Left renal cortex interstitium (tissue), 4 donors: Measurements from ENCODE around the gene IQSEC1. TPM values are rescaled to one million over a fixed set of nuclear protein-coding genes. Genes with fewer than 3 reads are reported as not detected.

ENCODE experiments used
- DNase-seq, 4 donors: peaks; one replicate each; pipeline ENCODE4 v3.0.0-alpha.2; 2013; ENCODE audit warnings: low read depth in 4 of 4, low spot score in 2 of 4, missing footprints in 1 of 4
- polyA plus RNA-seq, 4 donors: library from polyadenylated mRNA; unstranded; fragments of 120-200 nt; gene quantifications; one replicate each; pipeline ENCODE4 v1.2.1, GENCODE V29; 2013; ENCODE audit not compliant: insufficient read length in 4 of 4

The IQSEC1 gene
- polyA plus RNA-seq, 4 donors, result 27.0 to 42.2 (median 33.0) TPM

DNA sequence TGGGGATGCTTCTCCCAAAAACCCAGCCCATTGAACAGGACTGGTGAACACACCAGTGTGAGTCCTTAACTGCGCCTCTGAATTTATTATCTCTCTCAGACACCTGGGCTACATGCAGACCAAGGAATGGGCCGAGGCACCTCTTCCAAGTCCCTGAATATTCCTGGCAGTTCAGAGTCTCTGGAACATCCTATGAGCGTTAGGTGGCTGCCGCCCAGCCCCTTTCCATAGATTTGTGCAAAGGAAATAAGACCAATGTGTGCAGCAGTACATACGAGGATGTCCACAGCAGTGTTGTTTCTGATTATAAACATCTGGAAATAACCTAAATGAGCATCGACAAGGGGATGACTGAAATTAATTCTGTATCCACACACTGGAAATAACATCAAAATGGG is 127.0 kb downstream of the IQSEC1 start:
- DNase-seq, result no peak

DNA sequence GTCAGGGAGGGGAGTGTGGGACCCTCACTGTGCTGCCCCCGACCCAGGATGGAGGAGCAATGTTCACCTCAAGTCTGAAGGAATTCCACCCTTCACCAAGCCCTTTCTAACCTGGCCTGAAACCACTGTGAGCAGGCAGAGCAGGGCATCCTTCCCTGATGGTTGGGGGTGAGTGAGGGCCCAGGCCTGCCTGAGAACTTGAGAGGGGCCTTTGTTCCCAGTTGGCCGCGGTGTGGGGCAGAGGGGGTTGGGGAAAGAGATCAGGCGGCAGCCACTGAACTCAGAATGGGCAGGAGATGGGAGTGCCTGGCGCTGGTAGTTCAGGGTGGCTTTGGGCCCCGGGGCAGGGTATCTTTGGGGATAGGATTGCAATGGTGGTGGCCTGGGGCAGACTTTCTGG is 128.4 kb downstream of the IQSEC1 start:
- no peak for DNase-seq

DNA sequence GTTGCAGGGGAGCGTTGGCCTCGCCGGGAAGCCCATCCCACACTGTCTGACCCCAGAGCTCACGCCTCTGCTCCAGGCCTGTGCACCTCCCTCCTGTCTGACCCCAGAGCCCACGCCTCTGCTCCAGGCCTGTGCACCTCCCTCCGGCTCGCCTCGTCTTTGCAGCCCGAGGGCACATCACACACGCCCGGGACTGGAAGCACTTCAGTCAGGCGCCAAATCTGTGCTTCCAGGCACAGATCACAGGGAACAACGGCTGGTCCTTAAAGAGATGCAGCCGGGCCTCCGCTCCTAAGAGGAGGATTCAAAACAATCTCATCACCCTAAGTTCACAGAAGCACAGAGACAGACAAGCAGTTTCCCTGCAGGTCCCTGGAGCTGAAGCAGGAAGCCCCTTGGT is 128.8 kb downstream of the IQSEC1 start:
- no peak for DNase-seq

DNA sequence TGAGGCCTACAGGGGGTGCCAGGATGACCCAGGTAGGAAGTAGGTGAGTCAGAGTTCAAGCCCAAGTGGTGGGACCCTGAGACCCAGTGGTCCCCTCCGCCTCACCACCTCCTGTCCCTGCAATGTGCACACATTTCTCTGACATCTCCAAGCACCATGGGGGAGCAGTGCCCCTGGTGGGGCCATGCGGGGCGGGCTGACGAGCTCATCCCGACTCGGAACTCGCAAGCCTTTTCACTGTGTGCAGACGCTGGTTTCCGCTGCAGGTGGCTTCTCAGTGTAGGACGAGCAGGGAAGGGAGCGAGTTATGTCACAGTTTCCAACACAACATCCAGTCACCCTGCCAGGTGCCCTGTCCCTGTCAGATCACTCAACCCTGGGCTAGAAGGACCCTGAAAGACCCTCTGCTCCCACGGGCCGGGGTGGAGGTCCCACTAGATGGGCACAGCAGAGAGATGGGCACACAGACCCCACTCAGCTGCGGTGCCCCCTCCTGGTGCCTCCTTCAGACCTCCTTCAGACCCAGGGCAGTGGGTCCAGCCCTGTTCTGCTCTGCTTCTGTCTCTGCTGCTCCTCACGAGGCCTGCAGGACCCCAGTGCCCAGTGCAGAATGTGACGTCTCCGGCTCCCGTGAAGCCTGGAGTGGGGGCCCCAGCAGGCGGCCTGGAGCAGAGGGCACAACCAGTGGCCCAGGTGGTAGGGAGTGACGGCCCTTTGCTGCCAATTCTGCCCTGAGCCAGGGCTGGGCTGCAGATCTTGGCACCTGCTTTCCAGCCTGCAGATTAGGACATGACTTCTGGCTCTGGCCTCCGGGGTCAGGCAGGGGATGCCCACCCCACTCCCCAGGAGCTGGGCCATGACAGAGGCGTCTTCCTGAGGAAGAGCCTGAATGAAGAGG is 129.9 kb downstream of the IQSEC1 start:
- no peak for DNase-seq

DNA sequence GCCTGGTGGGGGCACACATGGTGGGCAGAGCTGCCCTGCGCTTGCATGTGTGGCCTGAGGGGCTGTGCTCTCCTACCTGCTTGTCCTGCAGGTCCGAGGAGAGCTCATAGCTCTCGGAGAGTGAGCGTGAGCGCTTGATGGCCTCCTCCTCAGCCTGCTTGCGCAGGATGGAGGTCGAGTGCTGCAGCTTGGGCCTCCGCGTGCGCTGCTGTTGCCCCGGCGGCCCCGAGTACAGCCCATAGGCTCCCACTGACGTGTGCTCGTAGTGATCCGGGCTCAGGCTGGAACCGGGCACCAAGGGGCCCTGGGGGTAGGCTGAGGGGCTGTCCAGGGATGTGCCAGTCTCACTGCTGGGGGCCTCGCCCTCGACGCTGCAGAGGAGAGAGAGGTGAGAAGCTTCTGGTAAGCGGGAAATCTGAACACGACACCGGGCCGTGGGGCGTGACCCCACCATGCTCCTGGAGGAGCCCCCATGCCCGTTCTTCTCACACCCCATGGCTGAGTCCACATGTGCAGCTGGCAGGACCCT is 131.7 kb downstream of the IQSEC1 start:
- no peak for DNase-seq

DNA sequence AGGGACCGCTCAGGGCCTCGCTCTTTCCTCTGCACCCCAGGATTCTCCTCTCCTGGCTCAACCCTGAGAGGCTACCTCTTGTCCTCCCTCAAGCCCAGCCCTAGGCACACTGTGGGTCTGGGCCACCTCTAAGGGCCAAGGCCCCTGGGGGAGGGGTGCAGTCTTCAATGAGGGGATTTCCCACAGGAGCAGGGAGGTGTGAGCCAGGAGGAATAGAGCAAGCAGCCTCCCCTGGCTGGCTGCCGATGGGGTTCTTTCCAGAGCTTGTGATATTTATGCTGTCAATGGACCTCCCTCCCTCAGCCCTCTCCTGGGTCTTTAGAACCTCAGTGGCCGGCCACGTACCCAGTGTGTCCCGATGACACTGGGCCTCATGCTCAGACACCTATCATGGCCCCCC is 132.4 kb downstream of the IQSEC1 start:
- no peak for DNase-seq

DNA sequence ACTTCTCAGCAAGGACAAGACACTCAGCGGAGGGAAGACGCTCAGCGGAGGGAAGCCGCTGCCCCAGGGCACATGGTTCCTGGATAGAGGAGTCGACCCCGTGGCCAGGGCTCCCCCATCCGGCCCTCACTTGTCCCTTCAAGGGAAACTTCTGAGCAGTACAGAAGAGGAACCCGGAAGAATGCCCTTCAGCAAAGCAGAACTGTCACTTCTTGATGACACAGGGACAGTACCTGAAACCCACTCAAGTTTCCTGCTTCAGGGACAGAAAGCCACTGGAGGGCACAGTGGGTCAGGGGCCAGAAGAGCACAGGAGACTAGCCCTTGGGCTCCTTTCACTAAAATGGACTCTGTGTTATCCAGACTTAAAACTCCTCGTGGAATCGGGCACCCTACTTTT is 134.1 kb downstream of the IQSEC1 start:
- DNase-seq, result no peak

DNA sequence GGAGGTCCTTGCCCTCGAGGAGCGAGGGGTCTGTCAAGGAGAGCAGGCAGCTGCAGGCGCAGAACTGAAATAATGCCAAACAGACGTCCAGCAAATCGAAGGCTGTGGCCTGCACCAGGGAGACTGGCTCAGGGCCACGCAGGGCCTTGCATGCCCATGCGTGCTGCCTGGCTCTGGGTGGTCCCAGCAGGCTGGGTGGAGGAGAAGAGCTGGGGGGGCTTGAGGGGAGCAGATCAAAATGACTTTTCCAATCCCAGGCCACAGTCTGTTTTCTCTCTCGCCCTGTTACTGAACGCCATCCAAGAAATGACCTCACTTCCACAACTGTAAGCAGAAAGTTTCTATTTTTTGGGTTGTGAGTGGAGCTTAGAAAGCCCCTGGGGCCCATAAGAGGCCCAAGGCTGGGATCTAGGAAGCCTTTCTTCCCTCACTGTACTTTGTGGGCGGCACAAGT is 134.9 kb downstream of the IQSEC1 start:
- peak in 2 of 4 donors; percentile 14 to 44 for DNase-seq

DNA sequence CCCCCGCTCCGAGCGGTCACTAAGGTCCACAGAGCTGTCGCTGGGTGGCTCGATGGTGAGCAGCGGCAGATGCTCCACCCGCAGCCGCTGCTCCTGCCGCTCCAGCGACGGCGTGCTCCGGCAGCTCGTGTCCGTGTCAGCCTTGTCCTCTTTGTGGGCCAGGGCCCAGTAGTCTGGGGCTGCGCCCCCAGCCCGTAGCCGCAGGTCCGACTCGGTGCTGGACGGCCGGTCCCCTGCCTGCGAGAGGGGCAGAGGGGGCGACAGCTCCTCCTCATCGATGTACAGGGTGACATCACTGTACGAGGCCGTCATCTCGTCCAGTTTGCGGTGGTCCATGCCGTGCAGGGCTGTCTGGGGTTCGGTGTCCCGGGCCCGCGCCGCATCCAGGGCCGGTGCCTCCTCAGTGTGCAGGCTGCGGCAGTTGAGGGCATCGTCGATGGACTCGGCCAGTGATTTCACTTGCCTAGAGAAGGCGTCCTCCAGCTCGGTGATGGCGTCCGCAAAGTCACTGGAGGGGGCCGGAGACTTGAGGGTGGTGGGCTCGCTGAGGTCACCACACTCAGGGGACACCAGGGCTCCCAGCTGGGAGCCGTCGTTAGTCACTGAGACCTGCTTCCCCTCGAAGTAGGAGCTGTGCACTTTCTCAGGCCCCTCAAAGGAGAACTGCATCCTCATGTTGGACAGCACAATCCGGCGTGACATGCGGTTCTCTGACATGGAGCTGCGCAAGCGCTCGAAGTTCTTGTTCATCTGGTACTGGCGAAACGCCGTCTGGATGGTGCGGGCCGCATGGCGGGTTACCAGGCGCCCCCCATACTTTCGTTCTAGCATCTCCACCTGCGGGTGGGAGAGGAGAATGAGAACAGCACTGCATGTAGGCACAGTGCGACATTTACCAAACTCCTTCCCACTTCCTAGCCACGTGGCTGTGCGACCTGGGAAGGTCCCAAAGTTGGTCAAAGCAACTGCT is 137.1 kb downstream of the IQSEC1 start:
- no peak for DNase-seq

DNA sequence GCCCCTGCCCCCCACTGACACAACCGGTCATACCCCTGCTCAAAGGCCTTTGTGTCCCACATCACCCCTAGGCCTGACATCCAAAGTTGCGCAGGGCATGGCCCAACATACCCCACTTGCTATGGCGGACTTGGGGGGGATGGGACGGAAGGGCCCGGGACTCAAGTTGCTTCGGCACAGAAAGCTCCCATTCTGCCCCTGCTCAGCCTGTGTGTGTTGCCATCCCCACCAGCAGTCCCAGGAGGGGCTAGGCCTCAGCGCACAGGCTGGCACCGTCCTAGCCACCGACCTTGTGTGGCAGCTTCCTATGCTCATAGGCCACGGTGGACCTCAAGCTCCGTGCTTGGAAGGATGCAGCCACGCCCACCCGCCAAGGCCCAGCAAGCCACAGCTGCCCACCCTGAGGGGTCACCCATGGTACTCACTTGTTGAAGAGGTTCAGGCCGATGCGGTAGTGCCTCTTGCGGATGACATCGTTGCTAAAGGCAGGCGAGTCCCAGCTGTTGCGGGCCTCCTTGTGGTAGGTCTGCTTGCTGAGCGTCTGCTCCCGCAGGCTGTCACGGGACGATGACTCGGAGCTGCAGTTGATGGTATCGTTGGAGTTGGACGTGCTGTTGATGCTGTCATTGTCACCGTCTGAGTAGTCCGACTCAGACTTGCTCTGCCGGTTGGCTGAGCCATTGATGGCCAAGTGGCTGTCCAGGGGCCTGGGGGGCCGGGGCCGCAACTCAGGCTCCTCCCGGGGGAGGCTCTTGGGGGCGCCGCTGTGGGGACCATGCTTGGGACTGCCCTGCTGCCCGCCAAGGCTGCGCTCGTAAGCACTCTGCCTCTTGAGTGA is 138.0 kb downstream of the IQSEC1 start:
- no peak for DNase-seq

DNA sequence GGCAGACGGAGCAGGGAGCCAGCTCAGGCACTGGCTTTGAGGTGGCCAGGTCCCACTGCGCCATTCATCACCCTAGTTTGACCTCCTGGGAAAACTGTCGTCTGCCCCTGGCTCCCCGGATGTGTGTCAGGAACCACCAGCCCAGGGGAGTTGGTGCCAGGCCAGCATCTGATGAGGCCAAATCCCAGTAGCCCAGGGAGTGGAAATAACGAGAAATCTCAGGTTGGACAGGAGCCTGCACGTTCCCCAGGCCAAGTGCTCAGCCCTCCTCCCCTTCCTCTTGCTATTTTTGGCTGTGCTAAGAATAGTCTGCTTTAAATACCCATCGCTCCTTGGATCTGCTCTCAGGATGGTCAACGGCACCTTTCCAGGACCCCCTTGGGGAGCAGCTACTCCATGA is 138.8 kb downstream of the IQSEC1 start:
- DNase-seq, result no peak

DNA sequence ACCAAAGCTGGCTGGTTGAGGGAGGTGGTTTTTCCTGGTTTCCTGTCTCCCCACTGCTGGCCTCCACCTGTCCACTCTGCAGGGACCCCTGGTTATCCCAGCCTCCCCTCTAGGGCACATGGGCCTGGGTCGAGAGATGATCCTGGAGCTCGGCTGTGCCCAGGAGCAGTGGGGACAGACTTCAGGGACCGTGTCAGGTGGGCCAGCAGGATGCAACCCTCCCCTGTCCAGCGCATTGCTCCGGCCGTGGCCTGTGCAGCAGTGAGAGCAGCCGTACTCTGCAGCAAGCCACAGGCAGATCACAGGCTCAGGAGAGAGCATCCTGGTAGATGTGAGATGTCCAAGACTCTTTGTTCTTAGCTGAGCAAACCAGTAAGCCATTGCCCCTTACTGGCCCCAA is 139.3 kb downstream of the IQSEC1 start:
- no peak for DNase-seq

DNA sequence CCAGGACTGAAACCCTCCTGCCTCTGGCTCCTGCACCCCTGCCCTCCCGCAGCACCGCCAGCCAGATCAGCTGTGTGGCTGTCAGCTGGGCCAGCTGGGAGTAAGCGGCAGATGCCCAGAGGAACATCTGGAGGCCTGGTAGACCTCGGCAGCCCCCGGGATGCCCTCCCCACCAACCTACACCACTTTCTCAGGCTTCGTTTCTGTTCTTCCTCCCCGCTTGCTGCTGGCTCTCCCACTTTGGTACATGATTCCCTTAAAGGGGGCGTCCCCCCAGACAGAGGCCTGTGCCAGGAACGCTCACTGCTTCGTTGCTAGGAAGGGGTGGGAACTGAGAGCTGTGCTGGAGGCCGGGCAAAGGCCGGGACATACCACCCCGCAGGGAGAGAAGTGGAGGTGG is 140.5 kb downstream of the IQSEC1 start:
- DNase-seq, result no peak

DNA sequence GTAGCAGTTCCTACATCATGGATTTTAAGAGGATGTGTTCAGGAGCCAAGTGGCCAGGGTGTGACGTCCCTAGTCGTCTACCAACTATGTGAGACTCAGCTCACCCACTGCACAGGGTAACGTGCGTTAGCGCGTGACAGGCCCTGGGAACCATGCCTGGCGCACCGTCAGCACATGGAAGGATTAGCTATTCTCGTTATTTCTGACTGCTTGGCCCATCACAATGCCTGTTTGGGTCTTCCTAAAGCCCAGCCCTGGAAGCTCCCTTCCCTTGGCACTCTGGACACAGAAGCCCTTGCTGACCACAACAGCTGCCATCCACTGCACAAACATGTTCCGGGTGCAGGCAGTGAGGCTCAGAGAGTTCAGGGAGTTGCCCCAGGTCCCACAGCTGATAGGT is 140.9 kb downstream of the IQSEC1 start:
- no peak for DNase-seq

DNA sequence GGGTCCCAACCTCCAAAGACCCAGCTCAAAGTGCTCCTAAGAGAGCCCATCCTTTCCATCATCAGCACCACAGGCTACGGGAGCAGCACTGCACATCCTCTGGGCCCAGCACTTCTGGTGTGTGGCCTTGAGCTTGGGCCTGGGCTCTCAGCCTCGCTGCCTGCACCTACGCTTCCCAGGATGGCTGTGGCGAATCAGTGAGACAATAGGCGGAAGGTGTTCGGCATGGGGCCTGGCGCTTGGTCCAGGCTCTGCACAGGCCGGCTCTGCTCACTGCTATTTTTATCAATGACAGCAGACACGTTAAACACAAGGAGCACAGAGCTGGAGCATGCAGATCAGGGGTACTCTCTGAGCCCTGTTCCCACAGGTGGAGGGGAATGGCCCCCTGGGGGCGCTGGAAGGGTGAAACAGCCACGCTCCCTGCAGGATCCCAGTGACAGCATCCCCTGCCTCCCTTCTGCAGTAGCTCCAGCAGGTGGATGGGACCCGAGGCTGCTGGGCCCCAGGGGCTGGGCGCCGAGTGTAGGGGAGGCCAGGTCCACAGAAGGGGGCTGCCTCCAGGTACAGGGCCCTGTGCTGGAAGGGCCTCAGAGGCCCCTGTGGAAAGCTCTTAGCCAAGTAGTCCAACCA is 141.8 kb downstream of the IQSEC1 start:
- DNase-seq, result no peak

DNA sequence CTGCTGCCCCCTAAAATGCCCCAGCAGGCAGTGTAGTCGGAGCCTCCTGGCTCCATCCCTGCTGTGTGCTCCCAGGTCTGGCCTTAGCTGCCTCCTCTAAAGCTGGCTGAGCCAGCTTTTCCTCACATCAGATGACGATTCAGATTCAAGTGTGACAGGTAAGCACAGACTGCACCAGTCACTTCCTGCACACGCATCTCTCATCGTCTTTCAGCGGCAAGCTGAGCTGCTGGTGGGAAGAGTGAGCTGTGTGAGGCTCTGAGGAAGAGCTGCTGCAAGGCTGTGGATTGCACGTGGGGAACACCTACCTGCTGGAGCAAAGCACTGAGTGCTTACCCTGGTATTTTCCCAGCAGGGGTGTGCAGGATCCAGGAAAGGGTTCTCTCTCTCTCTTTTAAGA is 143.4 kb downstream of the IQSEC1 start:
- DNase-seq, result no peak

DNA sequence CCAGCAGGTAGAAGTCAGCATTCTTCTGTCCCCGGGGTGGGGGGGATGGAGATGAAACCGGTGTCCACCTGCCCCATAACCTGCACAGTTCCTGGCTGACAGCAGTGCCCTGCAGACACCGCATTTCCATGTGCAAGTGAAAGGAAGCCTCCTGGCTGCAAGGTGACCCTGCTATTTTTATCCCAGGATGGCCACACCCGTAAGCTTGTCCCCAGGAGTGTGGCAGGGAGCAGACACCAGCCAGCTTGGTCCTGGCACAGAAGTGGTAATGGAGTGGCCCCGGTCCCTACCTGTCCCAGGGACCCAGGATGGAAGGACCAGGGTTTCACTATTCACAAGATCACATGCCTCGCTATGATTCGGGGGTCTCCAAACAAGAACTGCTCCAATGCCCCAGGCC is 146.6 kb downstream of the IQSEC1 start:
- DNase-seq, result no peak

DNA sequence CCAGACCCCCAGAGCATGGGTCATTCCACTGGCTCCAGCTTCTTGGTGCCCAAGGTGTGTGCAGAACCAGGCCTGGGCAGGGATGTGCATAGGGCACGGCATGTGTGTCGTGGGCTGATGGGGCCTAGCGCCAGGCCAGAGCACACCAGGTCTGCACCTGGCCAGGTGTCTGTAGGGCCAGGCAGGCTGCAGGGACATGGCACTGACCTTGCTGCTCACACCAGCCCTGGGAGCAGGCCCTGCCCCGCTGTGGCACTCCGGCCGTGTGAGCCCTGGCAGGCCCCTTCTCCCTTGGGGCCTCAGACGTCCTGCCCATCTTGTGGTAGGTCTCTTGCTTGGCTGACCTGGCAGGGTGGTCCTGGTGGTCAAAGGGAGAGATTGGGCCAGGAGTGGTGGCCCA is 147.6 kb downstream of the IQSEC1 start:
- no peak for DNase-seq

DNA sequence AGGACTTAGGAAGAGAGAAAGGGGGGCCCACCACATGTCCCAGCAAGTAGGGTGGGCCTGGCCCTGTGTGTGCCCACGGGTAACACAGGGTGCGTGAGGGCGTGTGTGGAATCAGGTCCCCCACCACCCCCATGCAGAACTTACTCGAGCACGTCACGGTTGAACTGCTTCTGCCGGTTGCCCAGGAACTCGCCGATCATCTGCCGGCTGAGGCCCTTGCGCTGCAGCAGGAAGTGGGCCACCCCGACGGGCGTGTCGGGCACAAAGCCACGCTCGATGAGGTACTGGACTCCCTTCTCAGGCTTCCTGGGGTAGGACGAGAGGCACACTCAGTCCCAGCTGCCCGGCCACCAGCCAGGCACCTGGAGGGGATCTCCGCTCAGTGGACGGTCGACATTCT is 148.8 kb downstream of the IQSEC1 start:
- no peak for DNase-seq

DNA sequence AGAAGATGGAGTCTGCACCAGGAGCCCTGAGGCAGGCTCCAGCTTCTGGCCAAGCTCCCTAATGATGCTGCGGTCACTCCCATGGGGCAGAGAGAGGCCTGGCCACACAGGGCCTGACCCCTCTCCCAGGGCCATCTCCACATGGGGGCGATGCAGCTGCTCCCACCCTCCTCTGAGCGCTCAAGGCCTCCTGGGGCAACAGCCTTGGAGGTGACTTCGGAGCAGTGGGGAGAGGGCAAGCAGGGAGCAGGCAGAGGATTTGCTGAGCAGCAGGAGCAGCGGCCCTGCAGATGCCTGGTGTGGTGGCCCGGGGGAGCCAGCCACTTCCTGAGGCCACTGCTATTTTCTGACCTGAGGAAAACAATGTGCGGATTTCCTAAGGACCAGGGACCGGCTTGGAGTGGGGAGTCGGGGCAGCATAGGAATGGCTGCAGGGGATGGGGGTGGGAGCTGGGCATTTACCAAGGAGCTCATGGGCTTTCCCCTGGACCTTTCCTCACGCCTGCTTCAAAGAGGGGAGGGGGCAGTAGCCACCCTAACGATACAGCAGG is 150.3 kb downstream of the IQSEC1 start:
- DNase-seq, result no peak
